ENCODE measurements around the gene TBC1D3B.
"Not testable (repeated sequence)": the region's sequence is repeated elsewhere in the genome, so short reads cannot be mapped to it uniquely, and the experiment has no call there.

TBC1D3B gene

DNA sequence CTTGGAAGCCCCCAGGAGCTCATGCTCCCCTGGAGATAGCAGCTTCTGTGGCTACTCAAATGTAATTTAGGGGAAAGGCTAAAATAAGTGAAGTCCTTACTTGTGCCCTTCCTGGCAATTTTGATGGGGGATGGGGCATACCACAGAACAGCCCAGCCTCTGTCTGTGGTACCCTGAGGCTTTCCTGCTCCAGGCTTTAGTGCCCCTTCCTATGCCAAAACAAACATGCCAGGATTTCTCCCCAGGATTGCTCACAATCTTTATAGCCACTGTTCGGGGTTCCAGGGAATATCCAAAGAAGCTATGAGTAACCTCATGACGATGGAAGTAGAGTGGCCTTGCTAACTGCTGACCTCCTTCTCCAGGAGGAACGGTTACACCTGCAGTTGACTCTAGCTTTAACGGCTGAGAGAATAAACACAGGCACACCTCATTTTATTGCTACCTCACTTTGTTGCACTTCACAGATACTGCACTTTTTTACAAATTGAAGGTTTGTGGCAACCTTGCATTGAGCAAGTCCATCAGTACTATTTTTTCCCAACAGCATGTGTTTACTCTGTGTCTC lies 47.9 kb downstream of the TBC1D3B start:
- DNase-seq (ENCODE audit: low read depth), result no peak

GRCh38 chr17:36127911-36128310 lies 48.5 kb downstream of the TBC1D3B start:
- DNase-seq (ENCODE audit: low read depth), result no peak

GRCh38 chr17:36127199-36127893 lies 49.1 kb downstream of the TBC1D3B start:
- DNase-seq (ENCODE audit: low read depth), result no peak

- no peak for DNase-seq (ENCODE audit: low read depth)
Measured at GRCh38 chr17:36124879-36125824, 51.3 kb downstream of the TBC1D3B start.

- DNase-seq (ENCODE audit: low read depth), result no peak
Measured at GRCh38 chr17:36123431-36123830, 53.0 kb downstream of the TBC1D3B start.

DNA sequence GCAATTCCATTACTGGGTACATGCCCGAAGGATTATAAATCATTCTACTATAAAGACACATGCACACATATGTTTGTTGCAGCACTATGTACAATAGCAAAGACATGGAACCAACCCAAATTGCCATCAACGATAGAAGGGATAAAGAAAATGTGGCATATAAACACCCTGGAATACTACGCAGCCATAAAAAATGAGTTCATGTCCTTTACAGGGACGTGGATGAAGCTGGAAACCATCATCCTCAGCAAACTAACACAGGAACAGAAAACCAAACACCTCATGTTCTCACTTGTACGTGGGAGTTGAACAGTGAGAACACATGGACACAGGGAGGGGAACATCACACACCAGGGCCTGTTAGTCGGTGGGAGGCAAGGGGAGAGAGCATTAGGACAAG lies 55.3 kb downstream of the TBC1D3B start:
- not testable (repeated sequence) for DNase-seq (ENCODE audit: low read depth)

GRCh38 chr17:36120221-36120620 lies 56.2 kb downstream of the TBC1D3B start:
- DNase-seq (ENCODE audit: low read depth), result no peak

- no peak for DNase-seq (ENCODE audit: low read depth)
Measured at GRCh38 chr17:36118477-36119353, 57.7 kb downstream of the TBC1D3B start.

GRCh38 chr17:36117505-36118382 lies 58.7 kb downstream of the TBC1D3B start:
- no peak for DNase-seq (ENCODE audit: low read depth)

All from activated gamma-delta T cell treated with anti-CD3 and anti-CD28 coated beads, Interleukin-2, amount 50 U/mL, for 16 hours (primary cell).